Vein endothelial cell (primary cell): ENCODE results near the gene FYCO1. TPM values are rescaled to one million over a fixed set of nuclear protein-coding genes. Genes with fewer than 3 reads are reported as not detected.

Experiments used
- small RNA-seq: library from RNA; depleted of rRNA; stranded (forward); fragments of <200 nt; gene quantifications from one replicate; pipeline ENCODE3, GENCODE V24; 2012
- total RNA-seq: library from RNA; depleted of rRNA; stranded (reverse); fragments of >200 nt; gene quantifications from 2 replicates; pipeline ENCODE4 v1.2.3, GENCODE V29; 2012

The FYCO1 gene
- 20.9 and 22.5 TPM in 2 replicates for total RNA-seq

DNA sequence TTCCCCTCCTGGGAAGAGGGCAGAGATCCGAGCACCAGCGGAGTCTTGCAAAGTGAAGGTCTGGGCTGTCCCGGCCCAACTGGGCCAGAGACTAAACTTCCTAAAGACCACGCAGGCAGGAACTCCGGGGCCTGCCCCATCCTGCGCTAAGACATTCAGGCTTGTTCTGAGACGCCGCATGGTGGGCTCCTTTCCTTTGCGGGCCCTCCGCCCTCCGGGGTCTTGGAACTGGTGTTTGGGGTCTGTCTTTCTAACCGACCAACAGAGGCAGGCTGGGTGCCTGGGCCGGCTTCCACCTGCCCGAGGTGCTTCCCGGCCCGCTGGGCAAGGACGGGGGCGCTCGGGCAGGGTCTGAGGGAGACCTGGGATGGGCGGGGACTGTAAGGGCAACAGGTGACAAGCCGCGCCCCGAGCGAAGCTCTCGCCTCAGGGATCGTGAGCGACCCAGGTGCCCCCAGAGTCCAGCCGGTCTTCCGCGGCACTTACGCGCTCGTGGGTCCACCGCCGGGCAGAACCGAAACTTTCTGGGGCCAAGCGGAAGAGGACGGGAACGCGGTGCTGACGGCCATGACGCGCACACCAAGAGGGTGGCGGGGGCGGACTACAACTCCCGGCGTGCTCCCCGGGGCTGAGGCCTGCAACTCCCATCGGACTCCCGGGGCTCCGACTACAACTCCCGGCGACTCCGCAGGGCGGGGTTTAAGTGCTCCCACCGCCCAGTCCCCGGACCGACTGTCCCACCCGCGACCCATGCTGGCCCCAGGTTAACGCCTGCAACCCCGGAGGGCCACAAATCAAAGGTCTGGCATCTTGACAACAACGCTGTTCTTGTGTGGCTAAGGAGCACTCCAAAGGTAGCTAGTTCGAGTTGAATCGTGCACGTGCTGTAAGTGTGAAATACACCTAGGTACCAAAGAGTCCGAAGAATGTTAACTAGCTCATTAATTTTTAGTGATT, at the start of gene FYCO1:
TSS of gene FYCO1 (minus strand) at position 589 of the 957 bp plus-strand sequence. CDS start 10,914 bp downstream, outside the sequence.

DNA sequence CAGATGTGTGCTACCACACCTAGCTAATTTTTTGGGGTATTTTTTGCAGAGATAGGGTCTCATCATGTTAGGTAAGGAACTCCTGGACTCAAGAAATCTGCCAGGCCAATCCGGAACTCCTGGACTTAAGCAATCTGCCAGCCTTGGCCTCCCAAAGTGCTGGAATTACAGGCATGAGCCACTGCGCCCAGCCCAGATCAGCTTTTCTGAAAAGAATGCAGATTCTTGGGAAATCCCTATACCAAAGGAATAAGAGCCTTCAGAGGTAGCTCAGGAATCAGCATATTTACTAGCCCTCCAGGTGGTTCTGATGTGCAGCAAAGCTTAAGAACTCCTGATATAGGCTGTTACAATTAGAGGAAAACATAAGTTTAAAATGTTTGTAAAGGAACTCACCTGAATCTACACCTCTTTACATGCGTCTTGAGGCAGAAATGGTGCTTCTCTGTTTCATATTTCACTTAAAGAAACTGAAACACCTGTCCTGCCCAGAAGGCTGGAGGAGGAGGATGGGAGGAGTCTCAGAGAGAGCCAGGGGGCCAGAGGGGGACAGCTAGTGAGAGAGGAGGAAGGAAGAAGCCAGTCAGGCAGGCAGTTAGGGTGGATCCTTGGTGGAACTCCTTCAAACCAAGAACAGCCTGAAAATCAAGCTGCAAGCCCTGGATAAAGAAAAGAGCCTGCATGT, 31.5 kb upstream of the FYCO1 start, which contains the start of gene XCR1:
TSS of gene XCR1 (minus strand) at position 463 of the 685 bp plus-strand sequence. CDS start 5,536 bp downstream, outside the sequence.

DNA sequence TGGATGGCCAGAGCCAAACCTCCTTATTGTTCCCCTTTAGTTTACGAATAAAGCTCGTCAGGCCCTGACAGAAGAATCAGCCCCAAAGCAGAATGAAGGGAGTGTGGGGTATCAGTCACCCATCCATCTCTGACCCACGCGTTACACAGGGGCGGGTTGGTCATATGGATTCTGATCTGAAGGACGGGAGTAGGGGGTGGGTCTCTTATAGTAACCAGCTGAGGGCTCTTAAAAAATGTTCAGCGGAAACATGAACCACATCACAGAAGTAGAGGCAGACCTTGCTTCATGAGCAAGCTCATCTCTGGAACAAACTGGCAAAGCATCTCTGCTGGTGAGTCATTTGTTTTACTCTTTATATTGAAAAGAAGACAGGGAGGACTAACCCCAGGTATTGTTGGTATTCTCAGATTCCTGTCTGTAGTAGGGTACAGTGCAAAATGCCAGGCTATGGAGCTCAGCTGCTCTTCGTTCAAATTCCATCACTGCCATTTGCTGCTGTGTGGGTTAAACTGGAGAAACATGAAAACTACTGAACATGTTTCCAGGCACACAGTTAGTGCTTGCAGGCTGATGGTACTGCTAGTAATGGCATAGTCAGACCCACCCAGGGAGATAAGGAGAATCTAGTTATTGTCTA, 52.3 kb downstream of the FYCO1 start, which contains the start of gene CXCR6:
TSS of gene CXCR6 (plus strand) at position 258 of the 640 bp plus-strand sequence. CDS start 3,018 bp downstream, outside the sequence.

DNA sequence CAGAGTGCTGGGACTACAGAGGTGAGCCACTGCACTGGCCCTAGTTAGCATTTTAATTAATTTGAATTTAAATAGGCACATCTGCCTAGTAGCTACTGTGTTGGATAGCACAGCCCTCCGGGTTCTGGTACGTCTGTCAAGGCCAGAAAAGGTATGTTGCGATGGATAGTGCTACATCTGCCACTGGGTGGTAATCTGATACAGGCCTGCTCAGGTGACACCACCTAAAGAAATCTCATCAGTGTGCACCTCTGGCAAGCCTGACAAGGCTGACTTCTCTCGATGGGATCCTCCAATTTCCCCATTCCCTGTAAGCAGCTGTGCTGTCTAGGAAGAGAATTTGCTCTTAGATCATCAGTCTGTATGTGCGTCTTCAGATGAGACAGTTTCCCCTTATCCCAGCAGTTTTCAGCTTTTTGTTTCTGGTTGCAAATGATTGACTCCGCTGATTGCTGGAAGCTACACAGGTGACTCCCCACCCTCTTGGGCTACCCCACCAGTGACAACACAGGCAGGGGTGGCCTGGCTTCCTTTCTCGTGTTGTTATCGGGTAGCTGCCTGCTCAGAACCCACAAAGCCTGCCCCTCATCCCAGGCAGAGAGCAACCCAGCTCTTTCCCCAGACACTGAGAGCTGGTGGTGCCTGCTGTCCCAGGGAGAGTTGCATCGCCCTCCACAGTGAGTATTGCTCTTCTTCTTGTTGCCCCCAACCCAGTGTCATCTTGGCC, 109.5 kb downstream of the FYCO1 start, which contains the start of gene CCR9:
TSS of gene CCR9 (plus strand) at position 565 of the 727 bp plus-strand sequence. CDS start 8,391 bp downstream, outside the sequence.

Small RNAs within 50 kb of the gene (small RNA-seq; reads per million reads assigned to genes)
- not detected for gene RF00019

Other genes with a start within 250 kb of the FYCO1 start
- gene SLC6A20, start 199.3 kb downstream of the FYCO1 start, total RNA-seq: not detected in 2 replicates
- 10.8 and 14.7 TPM in 2 replicates for gene LZTFL1, start 153.7 kb downstream of the FYCO1 start, total RNA-seq
- gene CCR9, start 109.3 kb downstream of the FYCO1 start, total RNA-seq: not detected in 2 replicates
- not detected in 2 replicates for gene CXCR6, start 52.4 kb downstream of the FYCO1 start, total RNA-seq
- gene XCR1, start 31.7 kb upstream of the FYCO1 start, total RNA-seq: not detected in 2 replicates
- gene CCR1, start 212.5 kb upstream of the FYCO1 start, total RNA-seq: not detected in 2 replicates
- gene CCR3, start 246.6 kb upstream of the FYCO1 start, total RNA-seq: not detected in 2 replicates